K562 (cell line): ENCODE data around the gene CYP2J2. TPM values are rescaled to one million over a fixed set of nuclear protein-coding genes. Genes with fewer than 3 reads are reported as not detected.

Source experiments
- ATAC-seq: fragments of 200-7000 bp; cut with Tn5 transposase; 3 replicates; pipeline ENCODE4 v1.9.1; 2020; ENCODE audit warnings: moderate library complexity
- BruUV-seq: library from RNA; stranded (reverse); fragments of 400-500 nt; replicated peaks from 2 replicates; lab custom pipeline; 2021; lab: Mats Ljungman, UMichigan
- CTCF ChIA-PET: fragments of 300-600 bp; formaldehyde crosslinking; extraction: SDS; loops from one replicate; lab custom pipeline; 2021; ENCODE audit warnings: low intra/inter-chr PET ratio; lab: Yijun Ruan, JAX
- POLR2A ChIA-PET: fragments of 300-600, 350-650 bp; sonication (Branson Sonifier 250); formaldehyde crosslinking; extraction: SDS; loops from one replicate; lab custom pipeline; 2021; ENCODE audit warnings: antibody characterized with exemption, inconsistent platforms; lab: Yijun Ruan, JAX
- DNase-seq, 4 experiments: peaks; one replicate each; pipeline versions ENCODE4 v3.0.0 to v3.0.0-alpha.2; 2011 to 2018; ENCODE audit warnings: low spot score in 3 of 4, mixed read lengths in 3 of 4; ENCODE audit errors: extremely low read depth in 1 of 4
- FAIRE-seq: peaks from 2 replicates; lab custom pipeline; 2011; peaks lifted over from hg19 to GRCh38; lab: Jason Lieb, UNC
- H2AFZ ChIP-seq: 2 replicates; pipeline ENCODE4 v1.6.0; 2011; ENCODE audit warnings: low read depth, low read length, control low read depth, inconsistent platforms
- H3K27ac ChIP-seq: fragments of 200-600 bp; 3 replicates; pipeline ENCODE4 v1.8.0; 2011; ENCODE audit warnings: low read depth, mild to moderate bottlenecking, control low read depth, inconsistent platforms, low read length, moderate library complexity, mixed read lengths; ENCODE audit errors: extremely low read depth
- H3K27me3 ChIP-seq, 2 experiments: fragments of 300-600 bp in 1 of 2; 2 replicates in 1 of 2; 3 replicates in 1 of 2; pipeline versions ENCODE4 v1.6.0 to v1.8.0; 2011; ENCODE audit warnings: inconsistent platforms in 2 of 2, low read length in 2 of 2, mild to moderate bottlenecking in 1 of 2, mixed read lengths in 1 of 2, moderate library complexity in 1 of 2; ENCODE audit not compliant: control insufficient read depth in 2 of 2, insufficient read depth in 2 of 2
- H3K36me3 ChIP-seq: fragments of 300-600 bp; 3 replicates; pipeline ENCODE4 v1.8.0; 2011; ENCODE audit warnings: mild to moderate bottlenecking, low read length, inconsistent platforms; ENCODE audit not compliant: control insufficient read depth, insufficient read depth
- H3K4me1 ChIP-seq, 2 experiments: fragments of 200-600 bp in 1 of 2; replicated peaks in 1 of 2; 2 replicates in 1 of 2; 3 replicates in 1 of 2; pipeline versions ENCODE4 v1.5.1 to v1.8.0; 2011; ENCODE audit warnings: inconsistent platforms in 2 of 2, low read length in 2 of 2, mild to moderate bottlenecking in 1 of 2, mixed read lengths in 1 of 2, moderate library complexity in 1 of 2; ENCODE audit not compliant: control insufficient read depth in 2 of 2, insufficient read depth in 2 of 2
- H3K4me2 ChIP-seq: 2 replicates; pipeline ENCODE4 v1.6.1; 2011; ENCODE audit warnings: low read length, control low read depth, inconsistent platforms, mixed read lengths; ENCODE audit not compliant: insufficient read depth
- H3K4me3 ChIP-seq: fragments of 200-600 bp; sonication (generic), shearing (Covaris generic); 2 replicates; pipeline ENCODE4 v1.5.1; 2016; ENCODE audit warnings: control low read depth, inconsistent platforms
- H3K79me2 ChIP-seq: fragments of 200-600 bp; 3 replicates; pipeline ENCODE4 v1.8.0; 2011; ENCODE audit warnings: low read length, inconsistent platforms; ENCODE audit not compliant: control insufficient read depth, insufficient read depth
- H3K9ac ChIP-seq, 2 experiments: 2 replicates each; pipeline versions ENCODE4 v1.6.0 to v1.6.1; 2011; ENCODE audit warnings: low read depth in 2 of 2, low read length in 2 of 2, control low read depth in 1 of 2, inconsistent platforms in 1 of 2, mild to moderate bottlenecking in 1 of 2, mixed read lengths in 1 of 2; ENCODE audit not compliant: insufficient read depth in 1 of 2
- H3K9me1 ChIP-seq: one replicate; pipeline ENCODE4 v1.6.0; 2011; ENCODE audit warnings: inconsistent platforms, mild to moderate bottlenecking, low read length, moderate library complexity; ENCODE audit not compliant: control insufficient read depth, insufficient read depth
- H3K9me3 ChIP-seq: replicated peaks from 2 replicates; pipeline ENCODE4 v1.5.1; 2011; ENCODE audit warnings: low read depth, low read length, inconsistent platforms; ENCODE audit not compliant: control insufficient read depth, insufficient read depth
- H4K20me1 ChIP-seq: replicated peaks from 2 replicates; pipeline ENCODE4 v1.6.1; 2011; ENCODE audit warnings: low read length, inconsistent platforms, mixed read lengths; ENCODE audit not compliant: control insufficient read depth, insufficient read depth
- HNRNPUL1 ChIP-seq: fragments of 200-400 bp; formaldehyde crosslinking; IDR thresholded peaks from 2 replicates; pipeline ENCODE4 v1.6.1; 2017; ENCODE audit warnings: low read length
- MITF ChIP-seq: IDR thresholded peaks from 2 replicates; pipeline ENCODE4 v1.6.1; 2014; ENCODE audit warnings: antibody characterized with exemption
- MLLT1 ChIP-seq, 2 experiments: fragments of 450-650 bp; IDR thresholded peaks; 2 replicates each; pipeline ENCODE4 v1.6.1; 2016
- WGBS: fragments of 100-300 bp; shearing (Covaris generic); methylation state at CpG from one replicate; pipeline ENCODE4 v1.1.6; 2016; ENCODE audit warnings: low coverage, mixed read lengths; ENCODE audit not compliant: insufficient coverage; ENCODE audit errors: missing lambda C conversion rate; 5-methylcytosine and 5-hydroxymethylcytosine counted together
- in situ Hi-C: fragments of 300-500 bp; cut with MboI; formaldehyde crosslinking; loops from 4 replicates; pipeline ENCODE4 v1.15.0; 2018; ENCODE audit warnings: inconsistent platforms, mixed read lengths
- intact Hi-C: fragments of 100-400 bp; cut with micrococcal nuclease; formaldehyde crosslinking; loops from 2 replicates; pipeline ENCODE4 v1.14.2; 2022
- polyA plus RNA-seq, 8 experiments: library from polyadenylated mRNA; depleted of rRNA in 4 of 8; stranded (reverse) in 5 of 8; unstranded in 3 of 8; fragments of >200 nt; fragmentation: Nextera tagmentation in 2 of 8; fragmentation: Illumina TruSeq in 1 of 8; extraction: Ambion mirVana in 2 of 8; extraction: Trizol in 1 of 8; gene quantifications; 2 replicates each; pipeline versions ENCODE4 v1.2.1 to v1.2.3, GENCODE V29; 2011 to 2014; ENCODE audit warnings: inconsistent platforms in 1 of 8, missing spikeins in 1 of 8
- total RNA-seq, 7 experiments: library from RNA; depleted of rRNA in 6 of 7; stranded (reverse); fragments of >200 nt in 6 of 7; fragmentation: Illumina TruSeq in 2 of 7; extraction: Trizol in 2 of 7; gene quantifications; 2 replicates each; pipeline versions ENCODE4 v1.2.1 to v1.2.3, GENCODE V29; 2011 to 2021; ENCODE audit warnings: low replicate concordance in 1 of 7

The CYP2J2 gene
- total and polyA plus RNA-seq, 9 of the 15 experiments (the other 6 are each of a cell fraction or from before 2014, with no cell fraction given), result not detected

GRCh38 chr1:59897165-59897564 is 29.4 kb downstream of the CYP2J2 start:
- H3K4me3 ChIP-seq, result no peak overlapping the region
- H3K27ac ChIP-seq, result no peak overlapping the region
- H3K9me1 ChIP-seq, result no peaks in the 10 kb centered on the region
- DNase-seq (no peak), ATAC-seq (no peak), FAIRE-seq (no peak)
- in situ Hi-C loops (no loop called here), intact Hi-C loops (no loop called here)
- POLR2A ChIA-PET, result no interaction called here
- no peaks in the 10 kb centered on the region for H3K79me2 ChIP-seq
- H3K4me1 ChIP-seq, result no peaks in the 10 kb centered on the region
- CTCF ChIA-PET, result no interaction called here
- H3K9me3 ChIP-seq, result no peaks in the 10 kb centered on the region
- H4K20me1 ChIP-seq, result no peaks in the 10 kb centered on the region
- H3K27me3 ChIP-seq, result no peaks in the 10 kb centered on the region
- 3% methylated on average over 2 of the region's 2 CpGs for WGBS
- no peaks in the 10 kb centered on the region for H3K36me3 ChIP-seq
- TF ChIP-seq HNRNPUL1 (no peak), MLLT1 (IDR thresholded peaks at IDR 0.05) (no peak), MITF (no peak)
- no peak overlapping the region for H2AFZ ChIP-seq
- no peak overlapping the region for H3K9ac ChIP-seq
- no TSS peak for BruUV-seq
- no peak overlapping the region for H3K4me2 ChIP-seq
